GM12872 (cell line): ENCODE measurements around the gene IGF2.

Experiments used
- TF ChIP-seq, protein P1 (sequence below): IDR thresholded peaks from 3 replicates; pipeline ENCODE4 v1.5.1; 2011; ENCODE audit warnings: low read depth, mild to moderate bottlenecking, low read length, moderate library complexity; ENCODE audit not compliant: insufficient read depth

Gene IGF2

DNA sequence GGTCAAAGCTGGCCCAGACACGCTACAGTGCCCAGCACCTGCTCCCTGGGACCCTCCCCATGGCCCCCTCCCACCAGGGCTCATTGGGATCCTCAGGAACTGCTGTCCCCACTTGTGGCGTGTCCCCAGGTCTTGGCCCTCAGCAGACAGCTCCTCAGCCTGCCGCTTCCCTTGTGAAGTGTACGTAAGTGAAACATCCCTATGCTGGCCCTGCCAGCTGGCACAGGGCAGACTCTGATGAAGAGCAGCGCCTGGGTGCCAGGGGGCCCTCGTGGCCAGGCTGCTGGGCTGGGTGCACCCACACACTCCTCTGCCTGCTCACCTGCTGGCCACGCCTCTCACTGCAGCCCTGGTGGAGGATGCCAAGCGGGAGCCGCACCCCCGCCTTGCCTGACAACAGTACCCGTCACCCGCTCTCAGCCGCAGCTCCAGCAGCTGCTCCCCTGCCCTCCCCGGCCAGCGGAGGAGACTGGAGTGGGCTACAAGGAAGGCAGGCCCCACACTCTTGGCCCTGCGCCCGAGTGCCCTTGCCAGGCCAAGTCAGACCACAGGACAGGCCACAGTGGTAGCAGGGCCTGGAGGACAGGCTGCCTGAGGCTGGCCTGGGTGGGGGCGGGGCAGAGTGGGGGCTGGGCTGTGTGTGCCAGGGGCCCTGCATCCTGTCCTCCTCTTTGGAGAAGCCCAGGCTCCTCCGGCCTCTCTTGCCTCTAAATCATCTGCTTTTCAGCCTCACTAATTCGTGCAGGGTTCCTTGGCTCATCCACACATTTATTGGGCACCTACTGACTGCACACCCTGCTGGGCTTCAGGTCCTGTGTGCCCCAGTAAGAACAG lies 39.5 kb downstream of the IGF2 start:
- TF ChIP-seq, protein P1, sequence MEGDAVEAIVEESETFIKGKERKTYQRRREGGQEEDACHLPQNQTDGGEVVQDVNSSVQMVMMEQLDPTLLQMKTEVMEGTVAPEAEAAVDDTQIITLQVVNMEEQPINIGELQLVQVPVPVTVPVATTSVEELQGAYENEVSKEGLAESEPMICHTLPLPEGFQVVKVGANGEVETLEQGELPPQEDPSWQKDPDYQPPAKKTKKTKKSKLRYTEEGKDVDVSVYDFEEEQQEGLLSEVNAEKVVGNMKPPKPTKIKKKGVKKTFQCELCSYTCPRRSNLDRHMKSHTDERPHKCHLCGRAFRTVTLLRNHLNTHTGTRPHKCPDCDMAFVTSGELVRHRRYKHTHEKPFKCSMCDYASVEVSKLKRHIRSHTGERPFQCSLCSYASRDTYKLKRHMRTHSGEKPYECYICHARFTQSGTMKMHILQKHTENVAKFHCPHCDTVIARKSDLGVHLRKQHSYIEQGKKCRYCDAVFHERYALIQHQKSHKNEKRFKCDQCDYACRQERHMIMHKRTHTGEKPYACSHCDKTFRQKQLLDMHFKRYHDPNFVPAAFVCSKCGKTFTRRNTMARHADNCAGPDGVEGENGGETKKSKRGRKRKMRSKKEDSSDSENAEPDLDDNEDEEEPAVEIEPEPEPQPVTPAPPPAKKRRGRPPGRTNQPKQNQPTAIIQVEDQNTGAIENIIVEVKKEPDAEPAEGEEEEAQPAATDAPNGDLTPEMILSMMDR, result no peak

DNA sequence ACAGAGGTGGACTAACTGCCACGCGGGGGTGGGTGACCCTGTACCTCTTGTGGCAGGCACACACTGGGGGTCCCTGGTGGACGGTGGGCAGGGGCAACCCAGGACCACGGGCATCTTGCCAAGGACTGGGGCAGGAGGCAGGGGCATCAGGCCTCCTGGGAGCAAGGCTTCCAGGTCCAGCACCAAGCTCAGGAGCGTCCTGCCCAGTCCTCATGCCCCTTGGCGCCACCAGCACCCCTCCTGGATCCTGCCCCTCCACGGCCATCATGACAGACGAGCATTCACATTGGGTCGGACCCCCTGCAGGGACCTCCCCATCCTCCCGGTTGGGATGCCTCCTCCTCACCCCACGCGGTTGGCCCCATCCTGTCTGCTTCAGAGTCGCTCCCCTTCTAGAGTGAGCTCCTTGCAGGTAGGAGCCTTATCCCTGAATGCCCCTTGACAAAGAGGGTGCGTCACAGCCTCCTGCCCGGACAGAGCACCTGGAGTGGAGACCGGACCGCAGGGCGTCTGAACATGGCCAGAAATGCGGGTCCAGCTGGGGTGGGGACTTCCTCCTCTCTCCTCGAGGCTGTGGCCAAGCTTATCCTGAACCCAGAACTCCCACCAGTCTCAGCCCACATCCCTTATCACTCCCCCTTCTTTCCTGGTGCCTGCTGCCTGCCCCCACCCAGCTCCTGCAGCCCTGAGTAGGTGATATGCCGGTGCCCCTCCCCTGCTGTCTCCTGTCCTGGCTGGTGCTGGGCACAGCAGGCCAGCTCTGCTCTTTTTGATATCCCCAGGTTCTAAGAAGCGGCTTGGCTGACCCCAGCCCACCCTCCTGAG lies 40.3 kb downstream of the IGF2 start:
- TF ChIP-seq, protein P1, result no peak

DNA sequence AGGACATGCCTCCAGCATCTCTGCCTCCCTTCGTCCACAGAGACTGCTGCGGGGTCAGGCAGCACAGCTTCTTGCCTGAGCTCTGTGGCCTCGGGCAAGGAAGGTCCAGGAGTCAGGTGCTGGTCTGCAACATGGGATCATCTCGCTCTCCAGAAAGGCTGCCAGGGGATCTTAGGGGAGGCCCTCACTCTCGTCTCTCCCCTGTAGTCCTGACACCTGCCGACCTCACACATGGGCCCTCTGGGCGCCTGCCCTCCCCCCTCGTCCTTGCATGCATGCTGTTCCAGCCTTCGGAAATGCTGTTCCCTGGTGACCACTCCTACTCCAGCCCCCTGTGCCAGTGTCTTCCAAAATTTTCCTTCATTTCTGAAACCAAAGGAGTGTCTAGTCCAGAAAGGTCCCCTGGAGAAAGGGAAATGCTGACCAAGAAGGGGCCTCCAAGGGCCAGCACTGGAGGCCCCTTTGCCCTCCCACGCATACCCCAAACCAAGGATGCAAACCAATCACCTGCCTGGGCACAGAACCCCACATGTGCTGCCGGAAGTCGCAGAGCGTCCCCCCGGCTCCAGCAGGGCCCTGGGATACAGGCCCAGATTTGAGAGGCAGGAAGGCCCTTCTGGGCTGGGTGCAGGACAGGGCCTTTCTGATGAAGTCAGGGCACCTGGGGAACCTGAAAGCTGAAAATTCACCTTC lies 41.0 kb downstream of the IGF2 start:
- TF ChIP-seq, protein P1, result no peak

DNA sequence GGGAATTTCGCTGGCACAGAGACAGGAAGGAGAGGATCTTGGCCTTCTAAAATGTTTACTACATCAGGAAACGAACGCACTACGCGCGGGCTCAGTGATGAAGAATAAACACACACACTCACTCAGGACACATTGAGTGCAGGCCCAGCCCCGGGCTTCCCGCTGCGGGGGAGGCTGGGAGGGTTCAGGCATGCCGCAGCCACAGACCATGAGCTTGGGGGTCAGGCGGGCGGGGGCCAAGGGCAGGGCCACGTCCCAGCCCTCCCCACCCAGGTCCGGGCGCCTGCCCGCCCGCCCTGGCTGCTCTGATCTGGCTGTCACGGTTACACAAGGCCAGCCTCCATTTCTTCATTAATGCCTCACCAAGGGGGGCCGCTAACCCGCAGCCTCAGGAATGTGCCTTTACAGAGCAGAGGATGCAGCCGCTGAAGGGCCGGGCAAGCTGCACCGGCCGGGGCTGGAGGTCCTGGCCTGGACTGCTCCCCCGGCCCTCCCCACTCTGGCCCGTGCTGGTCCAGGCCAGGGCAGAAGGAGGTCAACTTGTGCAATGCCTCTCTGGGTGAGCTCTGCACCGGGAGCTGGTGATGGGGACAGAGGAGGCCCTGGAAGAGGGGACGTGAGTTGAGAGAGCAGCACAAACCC lies 41.7 kb downstream of the IGF2 start:
- TF ChIP-seq, protein P1, result no peak

DNA sequence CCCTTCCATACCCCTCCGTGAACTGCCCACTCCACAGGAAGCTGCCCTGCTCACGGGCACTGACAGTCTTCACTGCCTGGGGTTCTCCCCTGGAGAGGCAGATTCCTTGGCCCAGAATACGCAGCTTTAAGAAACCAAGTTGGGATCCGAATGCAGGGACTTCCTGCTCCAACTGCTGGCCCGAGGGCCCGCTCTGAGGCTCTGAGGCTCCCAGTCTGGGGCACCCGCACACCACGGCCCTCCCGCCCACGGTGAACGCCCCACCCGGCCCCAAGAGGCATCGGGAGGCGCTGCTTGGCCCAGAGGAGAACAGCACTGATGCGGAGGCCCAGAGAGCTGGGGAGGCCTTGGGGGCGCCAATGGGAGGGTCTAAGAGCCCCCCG lies 42.3 kb downstream of the IGF2 start:
- TF ChIP-seq, protein P1, result no peak

DNA sequence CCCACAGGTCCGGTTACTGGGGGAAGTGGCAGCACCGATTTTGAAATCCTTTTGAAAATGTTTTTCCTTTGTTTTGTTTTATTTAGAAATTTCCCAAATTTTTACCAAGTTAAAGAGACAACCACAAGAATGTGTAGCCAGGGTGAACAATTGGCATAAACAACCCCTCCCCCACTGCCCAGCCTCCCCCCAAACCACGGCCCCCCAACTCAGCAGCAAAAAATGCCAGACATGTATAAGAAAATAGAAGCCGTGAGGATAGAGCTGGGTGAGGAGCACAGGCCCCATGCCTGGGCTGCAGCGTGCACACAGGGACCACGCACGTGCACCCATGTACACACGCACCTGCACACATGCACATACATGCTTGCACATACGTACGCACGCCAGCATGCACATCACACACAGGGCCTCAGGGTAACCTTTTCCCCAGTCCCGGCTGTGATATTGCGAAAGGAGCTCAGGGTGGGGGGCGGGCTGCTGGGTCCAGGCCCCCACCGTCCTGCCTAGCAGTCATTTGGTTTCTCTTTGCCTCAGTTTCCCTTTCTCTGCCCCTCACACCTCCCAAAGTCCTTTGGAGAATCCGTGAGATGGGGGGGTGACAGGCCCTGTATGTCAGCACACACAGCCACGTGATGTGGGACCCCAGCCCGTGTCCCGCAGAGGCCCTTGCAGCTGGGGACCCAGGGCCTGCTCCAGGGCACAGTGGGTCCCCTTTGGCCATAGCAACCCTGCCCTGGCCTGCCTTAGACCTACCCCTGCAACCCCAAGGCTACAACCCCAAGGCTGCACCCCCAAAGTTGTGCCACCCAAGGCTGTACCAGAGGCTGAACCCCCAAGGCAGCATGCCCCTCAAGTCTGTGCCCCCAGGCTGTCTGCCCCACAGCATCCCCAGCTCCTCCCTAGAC lies 42.9 kb downstream of the IGF2 start:
- TF ChIP-seq, protein P1, result no peak
